Kidney glomerular epithelial cell (primary cell): ENCODE measurements around the gene AFF1.
A peak's percentile ranks its signal among the peaks of the same experiment; 100 is the strongest.

ENCODE experiments used
- DNase-seq: peaks from one replicate; lab custom pipeline; 2025; lab: John Stamatoyannopoulos, UW

Gene AFF1

DNA sequence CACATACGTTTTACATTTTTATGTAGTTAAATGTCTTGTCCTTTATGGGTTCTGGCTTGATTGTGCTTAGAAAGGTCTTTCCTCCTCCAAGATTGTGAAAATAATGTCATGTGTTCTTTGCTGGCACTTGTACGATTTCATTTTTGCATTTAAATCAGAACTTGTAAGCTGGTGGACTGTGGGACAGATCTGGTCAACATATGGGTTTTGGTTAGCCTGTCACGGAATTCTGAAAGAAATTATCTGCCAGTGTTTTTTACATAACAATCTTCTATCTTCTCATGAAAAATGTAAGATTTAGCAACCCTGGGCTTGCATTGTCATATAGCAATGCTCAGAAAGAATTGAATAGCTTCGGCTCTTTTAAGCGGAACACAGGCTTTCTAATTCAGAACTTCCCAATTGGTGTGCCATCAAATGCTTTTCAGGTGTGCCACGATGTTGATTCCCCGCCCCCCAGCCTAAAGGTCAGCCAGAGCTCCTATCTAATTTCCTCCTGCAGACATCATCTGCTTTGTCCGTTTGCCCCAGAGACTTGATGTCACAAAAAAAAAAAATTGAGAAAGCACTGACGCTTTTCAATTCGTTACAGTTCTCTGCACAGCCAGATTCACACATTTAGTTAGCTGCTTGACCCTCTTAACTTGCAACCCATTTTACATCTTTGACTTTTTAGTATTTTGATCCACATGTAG lies 16.2 kb downstream of the AFF1 start:
- DNase-seq: no peak

DNA sequence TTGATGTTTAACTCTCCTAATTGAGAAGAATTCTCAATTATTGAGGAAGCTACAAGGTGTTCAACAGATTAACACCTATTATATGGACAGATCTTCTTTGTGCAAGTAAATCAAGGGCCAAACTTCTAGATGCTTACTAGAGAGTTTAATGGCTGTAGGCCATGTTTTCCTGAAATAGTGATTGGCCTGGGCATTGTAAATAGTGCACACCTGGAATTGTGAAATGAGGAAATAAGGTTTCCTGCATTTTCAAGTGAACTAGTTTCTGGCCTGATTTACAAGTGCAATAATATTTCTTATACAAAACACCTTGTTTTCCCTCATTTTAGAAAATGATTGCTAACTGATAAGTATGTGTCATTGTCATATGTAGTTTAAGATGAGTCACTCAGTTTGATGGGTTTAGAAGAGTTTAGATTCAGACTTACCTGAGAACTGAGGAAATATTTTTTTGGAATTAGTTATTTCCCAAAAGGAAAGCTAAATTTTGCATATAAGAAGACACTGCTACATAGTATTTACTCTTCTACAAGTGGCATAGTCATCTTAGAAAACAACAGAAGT lies 21.2 kb downstream of the AFF1 start:
- no peak for DNase-seq

DNA sequence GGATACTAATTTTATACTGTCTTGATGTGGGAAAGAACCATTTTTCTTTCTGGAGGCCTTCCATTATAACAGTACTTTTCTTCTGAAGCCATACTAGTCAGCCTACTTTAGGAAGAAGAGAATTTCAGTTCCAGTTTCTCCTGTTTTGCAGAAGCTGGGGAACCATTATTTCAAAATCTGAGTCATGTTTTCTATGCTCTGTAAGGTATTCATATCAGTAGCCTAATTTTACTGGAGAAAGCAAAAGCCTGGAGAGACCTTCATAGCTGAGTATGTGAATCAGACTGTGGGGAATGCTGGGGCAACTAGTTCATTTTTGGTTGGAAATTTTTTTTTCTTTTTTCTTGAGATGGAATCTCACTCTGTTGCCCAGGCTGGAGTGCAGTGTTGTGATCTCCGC lies 22.4 kb downstream of the AFF1 start:
- DNase-seq: no peak

DNA sequence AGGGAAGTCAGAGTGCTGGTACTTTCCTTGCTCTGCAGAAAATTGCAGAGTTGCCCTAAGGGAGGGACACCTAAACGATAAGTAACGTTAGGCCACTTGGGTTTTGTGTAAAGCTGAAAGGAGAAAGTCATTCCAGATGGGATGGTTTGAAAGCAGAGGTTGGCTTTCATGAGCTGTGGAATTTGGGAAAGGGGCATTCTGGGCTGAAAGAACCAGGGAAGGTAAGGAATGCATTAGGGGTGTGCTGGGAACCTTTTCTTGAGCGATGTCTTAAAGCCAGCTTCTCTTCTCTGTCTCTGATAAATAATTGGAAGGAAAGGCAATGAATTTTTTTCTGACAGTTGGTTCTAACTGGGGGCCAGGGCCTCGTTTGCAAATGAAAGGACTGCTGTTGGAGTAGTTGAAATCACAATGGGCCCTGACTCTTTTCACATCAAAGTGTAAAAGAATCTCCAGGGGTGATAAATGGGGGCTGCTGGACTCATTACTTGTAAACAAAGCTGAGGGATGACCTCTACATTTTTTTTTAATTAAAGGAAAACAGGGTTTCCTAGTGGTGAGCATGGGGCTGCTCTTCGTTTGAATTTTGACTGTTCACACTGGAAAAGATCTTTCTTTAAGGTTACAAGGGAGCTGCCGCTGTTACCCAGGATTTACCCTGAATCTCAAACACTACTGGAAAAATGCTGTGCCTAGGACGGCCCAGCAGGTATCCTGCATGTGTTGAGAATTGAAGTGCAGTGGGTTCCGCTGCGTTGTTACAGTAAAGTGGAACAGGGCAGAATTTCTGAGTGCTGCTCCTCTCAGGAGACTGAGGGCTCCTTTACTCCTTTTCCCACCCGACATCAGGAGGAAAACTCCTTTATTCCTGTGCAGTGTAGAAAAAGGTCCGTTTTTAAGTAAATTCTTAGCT lies 25.0 kb downstream of the AFF1 start:
- no peak for DNase-seq

DNA sequence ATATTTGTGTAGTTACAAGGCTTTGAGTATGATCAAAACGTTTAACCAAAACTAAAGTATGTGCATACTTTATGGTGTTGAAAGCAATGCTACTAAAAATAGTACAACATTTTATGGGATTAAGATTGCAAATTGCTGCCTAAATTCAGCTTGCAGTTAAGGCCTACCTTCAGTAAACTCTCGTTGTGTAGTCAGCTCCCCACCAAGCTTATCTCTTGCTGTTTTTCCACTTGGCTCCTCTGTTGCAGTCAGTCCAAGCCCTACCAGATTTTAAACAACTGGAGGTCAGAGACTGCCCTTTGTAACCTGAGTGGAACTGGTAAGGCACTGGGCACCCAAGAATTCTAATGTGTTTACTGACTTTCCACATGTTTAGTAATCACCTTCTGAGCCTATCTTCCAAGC lies 25.7 kb downstream of the AFF1 start:
- no peak for DNase-seq

DNA sequence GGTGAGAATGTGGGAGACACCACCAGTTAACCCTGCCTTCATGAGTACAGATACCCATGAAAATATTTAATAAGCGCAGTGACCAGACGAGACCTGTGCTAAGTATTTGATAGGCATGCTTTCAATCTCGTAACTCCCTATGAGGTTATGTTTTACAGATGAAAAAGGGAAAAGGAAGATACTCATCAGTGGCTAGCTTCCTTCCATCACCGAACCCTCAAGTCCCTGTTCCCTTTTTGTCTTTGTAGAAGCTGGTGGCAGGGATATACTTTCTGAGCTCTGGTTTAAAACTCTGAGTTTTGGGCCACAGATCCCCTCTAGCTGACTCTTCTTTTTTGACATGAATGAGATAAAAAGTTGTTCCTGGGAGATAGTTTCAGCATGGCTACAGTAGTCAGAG lies 26.3 kb downstream of the AFF1 start:
- no peak for DNase-seq

DNA sequence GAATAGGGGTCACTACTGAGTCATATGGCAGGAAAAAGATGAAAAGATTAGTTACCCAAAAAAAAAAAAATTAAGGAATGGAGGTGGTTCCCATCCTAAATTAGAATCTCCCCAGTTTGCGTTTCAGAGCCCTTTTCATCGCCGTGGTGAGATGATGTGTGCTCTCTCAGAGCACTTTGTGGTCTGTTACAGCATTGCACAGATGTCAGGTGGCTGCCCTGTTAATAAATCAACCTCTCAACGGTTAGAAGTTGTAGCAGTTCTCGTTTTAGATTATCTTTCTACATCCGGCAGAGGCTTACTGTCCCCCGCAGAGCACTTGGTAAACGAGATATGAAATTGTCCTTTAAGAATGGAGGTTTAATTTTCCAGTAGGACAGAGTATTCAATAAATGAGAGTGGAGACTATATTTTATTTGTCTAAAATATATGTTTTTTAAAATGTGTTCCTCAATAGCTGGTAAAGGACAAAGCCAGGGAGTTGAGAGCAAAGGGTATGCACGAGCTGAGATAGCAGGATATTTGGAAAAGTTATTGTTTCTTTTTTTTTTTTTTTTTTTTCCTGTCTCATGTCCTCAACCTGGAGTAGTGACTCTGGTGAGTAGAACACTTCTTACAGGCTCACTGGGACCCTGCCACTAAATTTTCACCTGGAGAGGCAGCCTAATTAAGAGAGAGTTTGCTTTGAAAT lies 26.9 kb downstream of the AFF1 start:
- DNase-seq: peak; percentile 74

DNA sequence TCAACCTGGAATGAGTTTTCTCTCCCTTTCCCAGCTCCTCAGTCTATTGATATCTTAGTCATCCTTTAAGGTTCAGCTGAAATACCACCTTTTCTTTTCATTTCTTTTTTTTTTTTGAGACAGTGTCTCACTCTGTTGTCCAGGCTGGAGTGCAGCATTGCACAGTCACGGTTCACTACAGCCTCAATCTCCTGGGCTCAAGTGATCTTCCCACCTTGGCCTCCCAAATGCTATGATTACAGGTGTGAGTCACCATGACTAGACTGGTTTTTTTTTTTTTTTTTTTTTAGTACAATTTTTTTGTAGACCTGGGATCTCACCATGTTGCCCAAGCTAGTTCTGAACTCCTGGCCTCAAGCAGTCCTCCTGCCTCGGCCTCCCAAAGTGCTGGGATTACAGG lies 28.9 kb downstream of the AFF1 start:
- peak; percentile 89 for DNase-seq

DNA sequence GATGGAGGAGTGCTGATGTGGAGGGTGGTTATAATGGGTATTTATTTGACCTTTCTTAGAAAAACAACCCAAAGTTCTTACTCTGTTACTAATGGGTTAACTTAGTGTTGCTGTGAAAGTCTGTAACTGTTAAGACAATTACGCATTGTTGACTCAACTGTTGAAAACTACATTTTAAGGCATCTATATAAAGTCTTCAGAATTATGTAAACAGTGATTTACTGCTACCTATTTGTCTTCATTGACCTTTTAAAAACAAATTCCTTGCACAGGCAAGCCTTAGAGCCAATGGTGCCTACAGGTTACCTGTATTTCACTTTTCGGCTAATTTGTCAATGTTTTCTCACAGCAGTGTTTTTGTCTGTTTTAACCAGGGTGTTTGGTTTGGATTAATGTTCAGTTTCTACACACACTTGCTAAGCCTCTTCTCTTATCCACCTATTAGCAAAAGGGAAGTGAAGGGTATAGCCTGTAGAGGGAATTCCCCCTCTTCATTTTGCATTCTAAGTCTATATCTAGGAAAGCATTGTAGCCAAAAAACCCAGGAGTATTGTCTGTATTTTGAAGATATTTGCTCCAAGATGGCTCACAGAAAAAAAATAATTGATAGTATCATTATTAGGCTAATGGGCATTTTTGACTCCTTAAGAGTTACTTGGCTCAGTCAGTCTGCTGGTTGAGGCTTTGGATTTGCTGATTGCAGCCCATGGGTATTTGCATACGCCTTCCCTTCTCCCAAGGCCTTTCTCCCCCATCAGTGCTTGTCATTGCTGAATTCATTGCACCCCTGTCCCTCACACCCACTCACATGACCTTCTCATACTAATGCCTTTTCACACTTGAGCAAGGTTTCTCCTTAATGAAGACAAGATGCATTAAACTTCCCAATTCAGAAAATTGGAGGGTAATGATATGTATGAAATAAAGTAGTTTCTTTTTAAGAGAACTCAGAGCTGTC lies 30.5 kb downstream of the AFF1 start:
- DNase-seq: no peak

DNA sequence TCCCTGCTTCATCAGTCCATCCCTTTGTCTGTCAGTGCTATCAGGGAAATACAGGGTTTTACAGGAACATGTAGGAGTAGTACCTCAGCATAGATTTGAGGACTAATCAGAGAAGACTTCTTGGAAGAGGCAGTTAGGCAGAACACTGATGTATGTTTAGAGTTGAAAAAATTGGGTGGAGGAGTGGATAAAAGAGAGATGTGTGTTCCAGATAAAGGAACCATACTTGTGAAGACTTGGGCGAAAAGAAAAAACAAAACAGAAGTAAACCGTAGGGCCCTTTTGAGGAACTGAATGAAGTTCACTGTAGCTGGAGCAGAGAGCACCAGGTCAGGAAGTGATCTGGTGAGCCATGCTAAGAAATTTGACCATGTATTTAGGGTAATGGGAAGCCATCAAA lies 32.3 kb downstream of the AFF1 start:
- no peak for DNase-seq

DNA sequence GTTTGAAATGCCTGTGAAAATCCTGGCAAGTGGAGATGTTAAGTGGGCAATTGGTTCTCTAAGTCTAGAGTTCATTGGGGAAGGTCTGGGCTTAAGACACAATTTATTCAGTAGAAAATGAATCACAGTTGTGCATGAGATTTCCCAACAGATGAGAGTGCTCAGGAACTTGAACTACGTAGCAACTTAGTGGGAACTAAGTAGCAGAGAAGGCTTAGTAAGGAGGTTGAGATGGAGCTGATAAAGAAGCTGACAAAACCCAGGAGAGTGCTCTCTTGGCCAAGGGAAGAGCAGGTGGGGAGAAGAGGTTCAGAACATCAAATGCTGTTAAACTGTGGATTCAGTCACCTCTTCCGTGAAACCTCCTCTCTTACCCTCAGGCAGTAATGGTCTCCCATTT lies 33.0 kb downstream of the AFF1 start:
- DNase-seq: no peak

DNA sequence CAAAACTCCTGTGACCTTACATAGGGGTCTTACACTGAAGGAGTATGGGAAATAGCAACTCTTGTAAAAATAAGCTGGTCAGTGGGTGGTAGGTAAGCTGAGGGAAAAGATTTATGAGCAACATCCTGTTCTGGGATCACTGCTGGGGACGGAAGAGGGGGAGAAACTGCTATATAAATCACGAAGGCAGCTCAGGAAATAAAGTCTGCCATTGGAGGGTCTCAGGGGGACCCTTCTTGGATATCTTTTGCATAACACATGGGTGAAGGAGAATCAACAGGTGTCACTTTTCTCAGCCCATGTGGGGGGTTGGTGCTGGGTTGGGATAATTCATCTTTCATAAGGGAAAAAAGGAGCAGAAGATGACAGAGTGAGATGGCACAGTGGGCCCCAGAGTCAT lies 33.7 kb downstream of the AFF1 start:
- no peak for DNase-seq

DNA sequence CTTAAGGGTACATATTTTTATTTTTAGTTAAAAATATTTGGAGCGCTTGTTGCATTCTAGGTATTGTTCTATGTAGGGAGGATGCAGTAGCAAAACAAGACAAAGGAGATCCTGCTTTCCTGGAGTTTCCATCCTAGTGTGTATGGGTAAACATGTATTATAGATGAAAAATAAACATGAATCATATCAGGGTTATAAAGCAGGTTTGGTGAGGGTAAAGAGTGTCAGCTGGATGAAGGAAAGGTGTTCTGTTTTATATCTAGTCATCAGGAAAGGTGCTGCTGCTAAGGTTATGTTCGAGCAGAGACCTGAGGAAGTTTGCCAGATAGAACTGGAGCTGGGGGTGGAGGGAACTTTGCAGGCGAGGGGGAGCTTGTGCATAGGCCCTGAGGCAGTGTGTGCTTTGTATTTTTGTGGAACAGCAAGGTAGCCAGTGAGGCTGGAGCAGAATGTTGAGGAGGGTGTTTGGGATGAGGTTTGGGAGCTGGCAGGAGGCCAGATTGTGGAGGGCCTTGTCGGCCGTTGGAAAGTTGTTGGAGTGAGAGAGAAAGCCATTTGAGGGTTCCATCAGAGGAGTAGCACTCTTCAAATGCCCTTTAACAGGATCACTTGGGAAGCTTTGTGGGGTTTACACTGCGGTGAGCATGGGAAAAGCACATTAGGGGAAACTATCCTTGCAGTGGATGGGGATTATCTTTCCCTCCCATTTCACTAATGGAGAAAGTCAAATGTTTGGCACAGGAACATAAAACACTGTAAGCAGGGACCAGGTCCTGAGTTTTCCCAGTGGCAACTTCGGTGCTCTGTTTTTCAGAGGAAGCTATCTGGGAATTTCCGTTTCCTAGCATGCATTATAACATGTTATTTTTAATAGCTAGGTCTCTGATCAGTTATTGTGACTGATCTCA lies 35.9 kb downstream of the AFF1 start:
- no peak for DNase-seq

DNA sequence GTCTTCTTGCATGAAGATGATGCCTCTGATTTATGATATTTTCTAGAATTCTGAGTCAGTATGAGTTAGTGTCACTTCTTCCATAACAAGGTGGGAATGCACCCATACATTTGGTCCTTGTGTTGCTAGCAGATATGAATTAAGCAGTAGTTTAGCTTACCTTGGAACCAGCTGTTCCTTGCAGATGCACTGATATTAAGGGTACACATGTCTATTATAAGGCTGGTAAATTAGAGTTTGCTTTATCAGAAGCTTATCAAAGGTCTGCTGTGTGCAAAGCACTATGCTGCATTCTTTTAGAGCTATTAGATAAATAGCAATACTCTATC lies 36.5 kb downstream of the AFF1 start:
- no peak for DNase-seq

DNA sequence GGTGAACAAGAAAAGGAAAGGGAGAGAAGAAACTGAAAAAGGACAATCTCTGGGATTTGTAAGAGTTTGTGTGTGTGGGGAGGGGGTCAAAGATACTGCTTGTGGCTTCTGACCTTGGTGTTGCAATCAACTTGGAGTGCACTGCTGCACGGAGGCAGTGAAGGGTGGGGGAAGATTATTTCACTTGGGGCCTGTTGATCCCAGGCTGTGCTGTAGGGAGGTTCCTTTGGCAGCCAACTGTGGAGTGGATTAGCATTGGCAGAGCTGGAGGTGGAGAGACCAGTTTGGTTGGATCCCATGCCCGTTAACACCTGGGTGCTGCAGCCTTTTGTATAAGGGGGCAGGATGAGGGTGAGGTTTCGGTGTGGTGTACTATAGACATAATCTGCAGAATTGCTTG lies 38.2 kb downstream of the AFF1 start:
- DNase-seq: no peak

DNA sequence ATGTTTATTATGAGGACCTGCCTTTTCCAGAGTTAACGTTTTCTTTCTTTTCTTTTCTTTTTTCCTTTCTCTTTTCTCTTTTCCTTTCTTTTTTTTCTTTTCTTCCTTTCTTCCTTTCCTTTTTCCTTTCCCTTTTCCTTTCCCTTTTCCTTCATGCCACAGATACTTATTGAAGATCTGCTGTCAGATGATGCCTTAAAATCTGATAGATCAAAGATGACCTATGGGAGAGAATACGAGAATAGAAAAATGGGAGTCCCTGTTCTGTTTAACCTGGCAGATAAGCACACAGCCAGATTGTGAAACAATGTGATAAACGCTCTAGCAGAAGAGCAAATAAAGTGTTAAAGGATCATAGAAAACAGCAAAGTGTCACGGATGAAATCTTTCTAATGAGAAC lies 38.9 kb downstream of the AFF1 start:
- no peak for DNase-seq

DNA sequence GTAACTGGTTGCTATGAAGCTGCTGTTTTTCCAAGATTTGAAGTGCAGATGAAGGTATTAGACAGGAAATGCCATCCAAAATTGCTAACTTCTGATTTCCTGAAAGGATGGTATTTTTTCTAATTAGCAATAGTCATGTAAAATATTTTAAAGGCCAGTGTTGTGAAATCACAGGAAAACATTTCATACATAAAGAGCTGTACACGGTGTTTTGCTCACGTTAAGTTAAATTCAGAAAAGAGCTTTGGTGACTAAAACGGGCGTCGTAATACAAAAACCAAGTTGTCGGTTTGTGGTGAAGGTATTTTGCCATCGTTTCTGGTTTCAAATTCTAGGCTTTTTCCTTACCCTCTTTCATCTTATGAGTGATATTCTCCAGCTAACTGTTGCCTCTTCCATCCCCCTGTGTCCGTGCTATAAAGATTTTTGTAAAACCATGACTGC lies 39.8 kb downstream of the AFF1 start:
- DNase-seq: no peak

DNA sequence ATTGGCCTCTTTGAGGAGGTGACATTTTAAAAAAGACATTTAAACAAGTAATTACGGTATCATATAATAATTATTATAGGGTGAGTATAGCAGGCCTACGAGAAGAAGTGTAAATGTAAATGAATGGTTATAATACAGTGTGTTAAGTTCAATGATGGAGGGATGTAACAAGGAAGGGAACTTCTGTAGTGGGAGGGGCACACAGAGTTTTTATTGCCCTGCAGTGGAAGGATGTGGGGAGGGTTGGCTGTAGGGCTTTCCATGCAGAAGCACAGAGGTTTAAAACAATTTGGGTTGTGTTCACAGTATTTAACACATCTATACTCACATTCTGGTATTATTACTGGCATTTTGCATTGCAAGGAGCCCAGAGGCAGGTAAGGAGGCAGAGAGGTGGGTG lies 41.1 kb downstream of the AFF1 start:
- no peak for DNase-seq

DNA sequence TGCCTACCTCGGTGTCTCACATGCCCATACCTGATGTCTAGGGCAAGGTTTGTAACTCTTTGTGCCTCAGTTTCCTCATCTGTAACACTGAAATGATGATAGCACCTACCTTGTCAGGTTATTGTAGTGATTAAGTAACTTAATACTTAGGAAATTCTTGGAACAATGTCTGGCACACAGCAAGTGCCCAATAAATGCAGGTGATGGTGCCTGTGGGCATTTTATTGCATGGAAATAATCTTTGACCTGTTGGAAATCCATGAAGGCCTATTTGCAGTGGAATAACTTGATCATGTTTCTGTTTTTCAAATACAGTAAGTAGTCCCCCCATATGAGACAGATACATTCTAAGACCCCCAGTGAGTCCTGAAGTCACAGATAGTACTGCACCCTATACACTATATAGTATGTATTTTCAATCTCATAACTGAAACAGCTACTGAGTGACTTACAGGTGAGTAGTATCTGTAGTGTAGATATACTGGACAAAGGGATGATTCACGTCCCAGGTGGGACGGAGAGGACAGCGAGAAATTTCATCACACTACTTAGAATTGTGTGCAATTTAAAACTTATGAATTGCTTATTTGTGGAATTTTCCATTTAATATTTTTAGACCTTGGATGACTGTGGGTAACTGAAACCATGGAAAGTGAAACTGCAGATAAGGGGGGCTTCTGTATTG lies 42.1 kb downstream of the AFF1 start:
- no peak for DNase-seq
